PFSK-1 (cell line): ENCODE results near the gene TECR.

Experiments used
- FOXP2 ChIP-seq: optimal IDR thresholded peaks from 2 replicates; pipeline ENCODE3; 2011; ENCODE audit warnings: borderline replicate concordance, control low read depth, inconsistent platforms; ENCODE audit not compliant: insufficient read depth; ENCODE audit errors: extremely low read length, extremely low read depth
- POLR2AphosphoS5 ChIP-seq: IDR thresholded peaks from 2 replicates; pipeline ENCODE4 v1.6.1; 2012; ENCODE audit warnings: low read depth, mild to moderate bottlenecking, control low read depth, low read length, moderate library complexity
- REST ChIP-seq, 2 experiments: IDR thresholded peaks; 2 replicates each; pipeline versions ENCODE4 v1.6.1 to v1.8.0; 2011 to 2012; ENCODE audit warnings: low read depth in 2 of 2, low read length in 2 of 2, control low read depth in 1 of 2, inconsistent platforms in 1 of 2, mild to moderate bottlenecking in 1 of 2, moderate library complexity in 1 of 2; ENCODE audit not compliant: insufficient read depth in 1 of 2
- SIN3A ChIP-seq: IDR thresholded peaks from 2 replicates; pipeline ENCODE4 v1.6.1; 2012; ENCODE audit warnings: mild to moderate bottlenecking, low read length, moderate library complexity, borderline replicate concordance; ENCODE audit not compliant: insufficient read depth
- TAF1 ChIP-seq: IDR thresholded peaks from 2 replicates; pipeline ENCODE4 v1.6.1; 2012; ENCODE audit warnings: low read length, control low read depth, borderline replicate concordance; ENCODE audit not compliant: insufficient read depth

The TECR gene

GRCh38 chr19:14576363-14576762 lies 47.0 kb downstream of the TECR start:
- TF ChIP-seq SIN3A (no peak), FOXP2 (no peak), TAF1 (no peak), REST (IDR thresholded peaks at IDR 0.05; ENCODE audit: insufficient read depth in 1 of 2, low read depth in 2 of 2, low read length in 2 of 2) (no peak), POLR2AphosphoS5 (no peak)

DNA sequence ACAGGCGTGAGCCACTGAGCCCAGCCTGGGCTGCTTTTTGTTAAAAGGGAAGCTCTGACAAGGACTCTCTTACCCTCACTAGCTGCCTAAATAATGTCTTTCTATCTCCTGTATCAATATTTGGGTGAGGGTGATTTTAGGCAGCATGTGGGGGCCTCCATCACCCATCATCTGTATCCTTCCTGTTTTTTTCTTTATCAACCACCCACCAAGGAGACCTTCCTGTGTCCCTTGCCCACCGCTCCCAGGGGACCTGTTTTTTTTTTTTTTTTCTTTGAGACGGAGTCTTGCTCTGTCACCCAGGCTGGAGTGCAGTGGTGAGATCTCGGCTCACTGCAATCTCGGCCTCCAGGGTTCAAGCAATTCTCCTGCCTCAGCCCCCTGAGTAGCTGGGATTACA lies 47.9 kb downstream of the TECR start:
- TF ChIP-seq TAF1: no peak
- no peak for TF ChIP-seq REST (IDR thresholded peaks at IDR 0.05; ENCODE audit: insufficient read depth in 1 of 2, low read depth in 2 of 2, low read length in 2 of 2)
- no peak for TF ChIP-seq SIN3A
- no peak for TF ChIP-seq POLR2AphosphoS5
- TF ChIP-seq FOXP2: no peak

DNA sequence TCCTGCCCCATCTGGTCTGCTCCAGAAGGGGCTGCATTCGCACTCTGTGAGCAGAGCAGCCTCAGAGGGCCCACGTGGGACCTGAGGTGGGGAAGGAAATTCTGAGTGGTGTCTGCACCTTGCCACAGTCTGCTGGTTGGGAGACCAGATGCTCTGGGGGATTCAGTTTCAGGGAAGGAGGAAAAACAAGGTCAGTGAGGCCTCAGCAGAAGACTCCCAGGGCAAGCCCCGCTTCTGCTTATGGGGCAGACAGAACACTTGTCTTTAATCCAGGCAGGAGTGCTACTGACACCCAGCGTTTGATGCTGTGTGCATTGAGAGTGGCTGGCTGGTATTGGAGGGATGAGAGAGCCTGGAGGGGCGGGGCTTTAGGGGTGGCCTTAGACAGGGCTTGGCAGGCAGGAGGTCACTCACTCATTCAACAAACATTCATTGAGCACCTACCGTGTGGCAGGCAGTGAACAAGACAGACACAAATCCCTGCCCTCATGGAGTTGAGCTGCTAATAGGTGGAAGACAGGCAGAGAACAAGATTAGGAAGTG lies 48.6 kb downstream of the TECR start:
- TF ChIP-seq FOXP2 (no peak), SIN3A (no peak), REST (IDR thresholded peaks at IDR 0.05; ENCODE audit: insufficient read depth in 1 of 2, low read depth in 2 of 2, low read length in 2 of 2) (no peak), TAF1 (no peak), POLR2AphosphoS5 (no peak)

DNA sequence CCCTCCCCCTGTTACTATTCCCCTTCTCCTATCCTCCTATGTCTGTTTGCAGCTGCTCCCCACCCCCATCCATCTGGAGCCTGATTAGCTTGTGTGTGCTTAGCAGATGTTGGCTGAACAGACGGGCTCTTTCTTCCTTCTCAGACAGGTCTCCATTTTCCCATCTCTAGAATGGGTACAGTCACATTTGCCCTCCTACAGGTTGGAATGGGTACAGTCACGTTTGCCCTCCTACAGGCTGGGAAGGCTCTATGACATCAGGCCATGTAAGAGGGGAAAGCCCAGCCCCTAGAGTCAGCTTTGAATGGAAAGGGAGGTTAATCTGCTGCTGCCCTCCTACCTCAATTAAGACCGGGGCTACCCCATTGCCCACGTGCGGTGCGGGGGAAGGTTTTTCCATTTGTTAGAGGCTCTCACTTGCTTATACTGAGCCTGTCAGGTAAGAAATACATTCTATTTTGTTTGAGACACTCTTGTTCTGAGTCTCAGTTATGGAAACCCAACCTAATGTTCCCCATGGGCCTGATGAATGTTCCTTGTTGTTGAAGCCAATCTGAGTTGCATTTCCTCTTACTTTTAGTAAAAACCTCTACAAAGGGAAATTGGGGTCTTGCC lies 51.3 kb downstream of the TECR start:
- TF ChIP-seq FOXP2: no peak
- no peak for TF ChIP-seq REST (IDR thresholded peaks at IDR 0.05; ENCODE audit: insufficient read depth in 1 of 2, low read depth in 2 of 2, low read length in 2 of 2)
- TF ChIP-seq POLR2AphosphoS5: no peak
- no peak for TF ChIP-seq TAF1
- TF ChIP-seq SIN3A: no peak

GRCh38 chr19:14582894-14583340 lies 53.5 kb downstream of the TECR start, which contains the start of gene CLEC17A:
TSS of gene CLEC17A (plus strand) at chr19:14583084. CDS start at chr19:14583161, 77 bp downstream.
- TF ChIP-seq POLR2AphosphoS5 (no peak), SIN3A (no peak), REST (IDR thresholded peaks at IDR 0.05; ENCODE audit: insufficient read depth in 1 of 2, low read depth in 2 of 2, low read length in 2 of 2) (no peak), FOXP2 (no peak), TAF1 (no peak)
